Neuronal stem cell (in vitro differentiated cells): Measurements from ENCODE around the gene PHACTR4. TPM values are rescaled to one million over a fixed set of nuclear protein-coding genes. Genes with fewer than 3 reads are reported as not detected.

ENCODE experiments used
- DNase-seq: peaks from one replicate; pipeline ENCODE4 v3.0.0-alpha.2; 2013; ENCODE audit warnings: low spot score
- H2AFZ ChIP-seq: one replicate; pipeline ENCODE4 v1.6.1; 2013; ENCODE audit warnings: mild to moderate bottlenecking, low read length, inconsistent platforms
- H2AK5ac ChIP-seq: 2 replicates; pipeline ENCODE4 v1.6.1; 2013; ENCODE audit warnings: low read depth, mild to moderate bottlenecking, inconsistent platforms, low read length, moderate library complexity, mixed read lengths
- H2BK120ac ChIP-seq: 2 replicates; pipeline ENCODE4 v1.6.1; 2013; ENCODE audit warnings: low read depth, mild to moderate bottlenecking, inconsistent platforms, low read length, moderate library complexity, mixed read lengths
- H2BK12ac ChIP-seq: one replicate; pipeline ENCODE4 v1.6.1; 2013; ENCODE audit warnings: low read length, inconsistent platforms
- H2BK15ac ChIP-seq: 2 replicates; pipeline ENCODE4 v1.6.1; 2013; ENCODE audit warnings: mild to moderate bottlenecking, low read length, inconsistent platforms, mixed read lengths
- H2BK5ac ChIP-seq: one replicate; pipeline ENCODE4 v1.6.1; 2013; ENCODE audit warnings: inconsistent platforms, mild to moderate bottlenecking, low read length, moderate library complexity
- H3K14ac ChIP-seq: one replicate; pipeline ENCODE4 v1.6.1; 2013; ENCODE audit warnings: low read length, inconsistent platforms
- H3K18ac ChIP-seq: 2 replicates; pipeline ENCODE4 v1.6.1; 2013; ENCODE audit warnings: low read length, inconsistent platforms
- H3K23ac ChIP-seq: 2 replicates; pipeline ENCODE4 v1.6.1; 2013; ENCODE audit warnings: low read depth, mild to moderate bottlenecking, mixed read lengths, low read length, inconsistent platforms; ENCODE audit not compliant: poor library complexity
- H3K27ac ChIP-seq: replicated peaks from 3 replicates; pipeline ENCODE4 v1.5.1; 2013; ENCODE audit warnings: low read length, inconsistent platforms
- H3K27me3 ChIP-seq, 3 experiments: 2 replicates each; pipeline ENCODE4 v1.6.1; 2013; ENCODE audit warnings: low read length in 3 of 3, mild to moderate bottlenecking in 2 of 3, inconsistent platforms in 1 of 3, low read depth in 1 of 3, mixed read lengths in 1 of 3, moderate library complexity in 1 of 3; ENCODE audit not compliant: control insufficient read depth in 3 of 3, insufficient read depth in 3 of 3
- H3K36me3 ChIP-seq, 2 donors: replicated peaks in 1 of 2; 2 replicates each; pipeline ENCODE4 v1.6.1; 2013; ENCODE audit warnings: low read length in 2 of 2; ENCODE audit not compliant: control insufficient read depth in 2 of 2, insufficient read depth in 2 of 2
- H3K4ac ChIP-seq: 2 replicates; pipeline ENCODE4 v1.6.1; 2013; ENCODE audit warnings: inconsistent platforms, mild to moderate bottlenecking, low read length, moderate library complexity
- H3K4me1 ChIP-seq, 2 donors: 1 replicate in 1 of 2; 2 replicates in 1 of 2; pipeline ENCODE4 v1.6.1; 2013; ENCODE audit warnings: low read length in 2 of 2, low read depth in 1 of 2; ENCODE audit not compliant: control insufficient read depth in 2 of 2, insufficient read depth in 1 of 2
- H3K4me2 ChIP-seq: one replicate; pipeline ENCODE4 v1.6.1; 2013; ENCODE audit warnings: mild to moderate bottlenecking, low read length, inconsistent platforms; ENCODE audit not compliant: insufficient read depth, poor library complexity, severe bottlenecking
- H3K4me3 ChIP-seq, 2 donors: 2 replicates each; pipeline ENCODE4 v1.5.1; 2013; ENCODE audit warnings: low read length in 2 of 2, mild to moderate bottlenecking in 2 of 2, inconsistent platforms in 1 of 2, moderate library complexity in 1 of 2
- H3K79me1 ChIP-seq: one replicate; pipeline ENCODE4 v1.6.1; 2013; ENCODE audit warnings: low read depth, mild to moderate bottlenecking, inconsistent platforms, low read length, moderate library complexity
- H3K9ac ChIP-seq: one replicate; pipeline ENCODE4 v1.6.1; 2013; ENCODE audit warnings: mild to moderate bottlenecking, low read depth, low read length, inconsistent platforms; ENCODE audit not compliant: poor library complexity
- H3K9me3 ChIP-seq, 2 donors: replicated peaks in 1 of 2; 2 replicates each; pipeline versions ENCODE3 to v1.6.1; 2013; ENCODE audit warnings: low read length in 2 of 2, mild to moderate bottlenecking in 2 of 2, inconsistent platforms in 1 of 2, low read depth in 1 of 2, mixed read lengths in 1 of 2, moderate library complexity in 1 of 2; ENCODE audit not compliant: control insufficient read depth in 2 of 2, insufficient read depth in 1 of 2
- H4K8ac ChIP-seq: one replicate; pipeline ENCODE4 v1.6.1; 2013; ENCODE audit warnings: low read depth, mild to moderate bottlenecking, inconsistent platforms, low read length, moderate library complexity
- H4K91ac ChIP-seq: one replicate; pipeline ENCODE4 v1.6.1; 2013; ENCODE audit warnings: low read length, low read depth, mild to moderate bottlenecking, inconsistent platforms; ENCODE audit not compliant: poor library complexity
- WGBS, 2 donors: extraction: QIAGEN DNeasy Blood & Tissue Kit; methylation state at CpG; one replicate each; pipeline ENCODE4 v1.1.7; 2013; ENCODE audit warnings: missing lambda C conversion rate in 2 of 2, mixed read lengths in 1 of 2; ENCODE audit not compliant: insufficient read length in 2 of 2, insufficient replicate concordance in 1 of 2; ENCODE audit errors: extremely low coverage in 2 of 2; 5-methylcytosine and 5-hydroxymethylcytosine counted together
- polyA plus RNA-seq, 2 experiments: library from polyadenylated mRNA; stranded (reverse); fragments of 200-250 nt; gene quantifications; one replicate each; pipeline ENCODE4 v1.2.3, GENCODE V29; 2013

The PHACTR4 gene
- 36.4 TPM for polyA plus RNA-seq (2013, experiment 1 of 2)
- polyA plus RNA-seq (2013, experiment 2 of 2): 37.7 TPM

DNA sequence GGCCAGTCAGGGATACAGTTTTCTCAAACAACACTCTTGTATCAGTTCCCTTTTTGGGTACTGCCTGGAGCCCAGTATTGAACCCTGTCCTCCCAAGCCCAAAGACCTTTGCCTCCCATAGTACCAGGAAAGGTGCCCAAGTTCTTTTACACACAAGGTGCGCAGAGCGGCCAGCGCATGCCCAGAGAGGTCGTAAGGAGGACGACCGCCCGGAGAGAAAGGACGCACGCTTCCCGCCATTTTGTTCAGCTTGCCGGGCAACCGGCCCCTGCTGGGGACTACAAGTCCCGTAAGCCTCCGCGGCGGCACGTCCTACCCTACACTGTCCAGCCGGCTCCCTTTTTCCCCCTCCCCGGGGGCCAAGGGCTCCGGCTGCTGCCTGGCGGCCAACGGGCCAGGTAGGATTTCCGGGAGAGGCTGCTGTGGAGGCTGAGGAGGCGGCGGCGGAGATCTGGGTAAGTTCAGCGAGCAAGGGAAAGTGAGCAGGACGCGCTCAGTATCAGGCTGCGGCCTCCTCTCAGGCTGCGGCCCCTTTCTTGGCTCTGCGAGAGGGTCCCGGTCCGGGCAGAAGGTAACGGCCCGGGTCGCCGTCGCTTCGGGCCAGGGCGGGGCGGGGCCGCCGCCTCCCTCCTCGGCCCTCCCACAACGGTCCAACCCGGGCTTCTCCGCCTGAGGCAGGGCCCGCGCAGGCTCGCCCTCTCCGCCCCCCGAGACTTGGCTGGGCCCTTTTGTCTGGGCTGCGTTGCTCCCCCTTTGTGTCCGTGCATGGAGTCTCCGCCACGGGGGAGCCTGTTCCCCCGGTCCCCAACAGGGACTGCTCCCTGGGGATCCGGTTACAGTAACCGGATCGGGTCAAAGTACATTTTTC, at the start of gene PHACTR4:
PHACTR4 (plus strand) TSS at position 370 of the 868 bp plus-strand sequence. CDS start 37,708 bp downstream, outside the sequence.
- H2BK5ac ChIP-seq: peak within 1 kb of the TSS; percentile 94
- no peaks in the 10 kb centered on the region for H3K79me1 ChIP-seq
- DNase-seq: peak; percentile 91
- no peak within 1 kb of the TSS for H2AK5ac ChIP-seq
- H4K91ac ChIP-seq: no peak within 1 kb of the TSS
- H3K4ac ChIP-seq: peak within 1 kb of the TSS; percentile 76
- H3K9me3 ChIP-seq: no peaks in the 10 kb centered on the region
- no peak within 1 kb of the TSS for H4K8ac ChIP-seq
- H2BK15ac ChIP-seq: peak within 1 kb of the TSS; percentile 98
- peak within 1 kb of the TSS; percentile 99 for H3K14ac ChIP-seq
- peak within 1 kb of the TSS; percentile 93 to 98 for H3K4me3 ChIP-seq
- H2AFZ ChIP-seq: peak within 1 kb of the TSS; percentile 92
- peak within 1 kb of the TSS; percentile 99 for H3K18ac ChIP-seq
- H3K36me3 ChIP-seq: peaks cover 0 to 37% of the 10 kb centered on the region in 2 donors
- H3K4me2 ChIP-seq: peak within 1 kb of the TSS; percentile 51
- WGBS, 2 donors: no CpG with 5 or more reads among the region's 61 CpGs
- H2BK12ac ChIP-seq: no peak within 1 kb of the TSS
- no peaks in the 10 kb centered on the region for H3K27me3 ChIP-seq
- H3K4me1 ChIP-seq: peaks cover 2 to 9% of the 10 kb centered on the region in 2 donors
- no peak within 1 kb of the TSS for H2BK120ac ChIP-seq
- peak within 1 kb of the TSS; percentile 98 for H3K23ac ChIP-seq
- peak within 1 kb of the TSS; percentile 93 for H3K9ac ChIP-seq
- H3K27ac ChIP-seq: peak within 1 kb of the TSS; percentile 99

DNA sequence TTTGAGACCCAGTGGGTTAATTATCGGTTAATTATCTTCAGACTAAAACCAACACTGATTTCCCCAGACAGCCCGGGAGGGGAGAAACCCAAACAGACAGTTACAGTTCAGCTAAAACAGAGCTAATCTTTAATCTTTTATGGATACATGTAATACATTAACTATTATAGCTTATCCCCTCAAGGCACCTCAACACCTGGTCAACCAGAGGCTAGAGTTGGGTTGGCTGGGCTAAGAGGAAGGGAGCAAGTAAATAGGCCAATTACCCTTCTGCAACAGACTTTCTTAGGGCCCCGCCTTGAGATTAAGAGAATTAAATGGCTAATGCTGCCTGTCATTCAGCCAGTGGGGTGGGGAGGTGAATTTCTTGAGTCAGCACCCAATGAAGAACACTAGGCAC, 47.3 kb upstream of the PHACTR4 start:
- Histone ChIP-seq H2BK12ac (no peak overlapping the region), H2BK5ac (no peak overlapping the region), H2BK120ac (no peak overlapping the region), H3K14ac (no peak overlapping the region), H3K4me2 (no peak overlapping the region), H3K9ac (no peak overlapping the region), H3K4ac (no peak overlapping the region), H2BK15ac (no peak overlapping the region), H3K27me3 (peaks cover 0 to 5% (median 0%) of the 10 kb centered on the region in 3 experiments), H3K36me3 (no peaks in the 10 kb centered on the region), H3K4me1 (no peaks in the 10 kb centered on the region), H3K79me1 (no peaks in the 10 kb centered on the region), H4K91ac (no peak overlapping the region), H4K8ac (no peak overlapping the region), H3K23ac (no peak overlapping the region), H3K9me3 (no peaks in the 10 kb centered on the region), H3K4me3 (no peak overlapping the region), H3K18ac (no peak overlapping the region), H2AFZ (no peak overlapping the region), H2AK5ac (no peak overlapping the region), H3K27ac (no peak overlapping the region)
- no peak for DNase-seq
- WGBS, 2 donors: no CpG with 5 or more reads among the region's 3 CpGs

DNA sequence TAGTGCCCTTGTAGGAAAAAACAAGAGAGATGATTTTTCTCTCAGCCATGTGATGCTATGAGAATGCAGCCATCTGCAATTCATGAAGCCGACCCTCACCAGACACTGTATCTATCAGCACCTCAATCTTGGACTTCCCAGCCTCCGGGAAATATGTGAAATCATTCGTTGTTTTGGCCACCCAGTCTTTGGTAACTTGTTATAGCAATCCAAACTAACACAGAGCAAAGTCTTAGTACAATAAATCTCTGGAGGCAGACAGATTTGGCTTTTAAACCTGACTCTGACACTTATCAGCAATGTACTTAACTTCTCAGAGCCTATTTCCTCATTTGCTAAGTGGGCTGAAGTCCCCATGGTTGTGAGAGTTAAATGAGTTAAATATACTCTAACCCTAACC, 45.8 kb upstream of the PHACTR4 start:
- Histone ChIP-seq H2BK5ac (no peak overlapping the region), H3K79me1 (no peaks in the 10 kb centered on the region), H2BK12ac (no peak overlapping the region), H3K36me3 (no peaks in the 10 kb centered on the region), H3K9ac (no peak overlapping the region), H3K18ac (no peak overlapping the region), H2BK15ac (no peak overlapping the region), H2AFZ (peak overlapping the region; percentile 58), H3K4me2 (no peak overlapping the region), H2BK120ac (no peak overlapping the region), H4K8ac (no peak overlapping the region), H3K4me1 (no peaks in the 10 kb centered on the region), H3K9me3 (no peaks in the 10 kb centered on the region), H3K4ac (no peak overlapping the region), H4K91ac (no peak overlapping the region), H3K27me3 (peaks cover 0 to 5% (median 0%) of the 10 kb centered on the region in 3 experiments), H3K14ac (no peak overlapping the region), H3K27ac (no peak overlapping the region), H3K4me3 (no peak overlapping the region), H2AK5ac (no peak overlapping the region), H3K23ac (no peak overlapping the region)
- no CpG with 5 or more reads among the region's 3 CpGs for WGBS, 2 donors
- no peak for DNase-seq

- Histone ChIP-seq H3K4ac (no peak overlapping the region), H3K27me3 (peaks cover 0 to 5% (median 0%) of the 10 kb centered on the region in 3 experiments), H3K14ac (no peak overlapping the region), H2BK15ac (no peak overlapping the region), H2AFZ (no peak overlapping the region), H3K9me3 (no peaks in the 10 kb centered on the region), H3K18ac (no peak overlapping the region), H3K79me1 (peaks cover 3% of the 10 kb centered on the region), H2AK5ac (no peak overlapping the region), H3K27ac (no peak overlapping the region), H3K4me3 (no peak overlapping the region), H4K91ac (no peak overlapping the region), H3K9ac (no peak overlapping the region), H2BK5ac (no peak overlapping the region), H3K23ac (no peak overlapping the region), H2BK120ac (no peak overlapping the region), H3K36me3 (peaks cover 0 to 12% of the 10 kb centered on the region in 2 donors), H3K4me2 (no peak overlapping the region), H4K8ac (no peak overlapping the region), H3K4me1 (peaks cover 3 to 5% of the 10 kb centered on the region in 2 donors), H2BK12ac (no peak overlapping the region)
- no peak for DNase-seq
Observed at GRCh38 chr1:28326515-28326914, 43.0 kb upstream of the PHACTR4 start.
